Common myeloid progenitor, CD34-positive (primary cell): Measurements from ENCODE around the gene KIF7.
A peak's percentile ranks its signal among the peaks of the same experiment; 100 is the strongest.

Source experiments
- CTCF ChIA-PET: fragments of 350-600 bp; sonication (Branson Sonifier 250); formaldehyde crosslinking; loops from one replicate; lab custom pipeline; 2021; ENCODE audit warnings: antibody characterized with exemption; lab: Charles Lee
- POLR2A ChIA-PET: fragments of 350-600 bp; sonication (Branson Sonifier 250); formaldehyde crosslinking; loops from one replicate; lab custom pipeline; 2021; ENCODE audit warnings: antibody characterized with exemption; lab: Charles Lee
- DNase-seq, 3 donors: peaks; one replicate each; pipeline versions ENCODE4 v3.0.0 to v3.0.0-alpha.2; 2013
- H3K27ac ChIP-seq, 2 experiments: 1 replicate in 1 of 2; 2 replicates in 1 of 2; pipeline ENCODE4 v1.7.0; 2013; ENCODE audit warnings: inconsistent platforms in 2 of 2, low read length in 2 of 2, mild to moderate bottlenecking in 2 of 2, low read depth in 1 of 2, moderate library complexity in 1 of 2; ENCODE audit not compliant: severe bottlenecking in 2 of 2, insufficient read depth in 1 of 2, poor library complexity in 1 of 2
- H3K27me3 ChIP-seq, 5 experiments: replicated peaks in 2 of 5; 1 replicate in 3 of 5; 2 replicates in 2 of 5; pipeline versions ENCODE4 v1.6.1 to v1.7.0; 2013; ENCODE audit warnings: low read length in 4 of 5, mild to moderate bottlenecking in 2 of 5, moderate library complexity in 2 of 5, inconsistent platforms in 1 of 5; ENCODE audit not compliant: insufficient read depth in 5 of 5, control insufficient read depth in 4 of 5
- H3K36me3 ChIP-seq, 4 experiments: 1 replicate in 2 of 4; 2 replicates in 2 of 4; pipeline versions ENCODE4 v1.6.1 to v1.7.0; 2013; ENCODE audit warnings: low read length in 3 of 4, control low read depth in 1 of 4, mild to moderate bottlenecking in 1 of 4; ENCODE audit not compliant: control insufficient read depth in 4 of 4, insufficient read depth in 4 of 4
- H3K4me1 ChIP-seq, 4 experiments: 1 replicate in 3 of 4; 2 replicates in 1 of 4; pipeline versions ENCODE4 v1.6.1 to v1.7.1; 2013; ENCODE audit warnings: low read length in 3 of 4, mild to moderate bottlenecking in 3 of 4, control low read depth in 1 of 4, inconsistent platforms in 1 of 4, moderate library complexity in 1 of 4; ENCODE audit not compliant: control insufficient read depth in 4 of 4, insufficient read depth in 4 of 4; ENCODE audit errors: control extremely low read depth in 1 of 4
- H3K4me3 ChIP-seq, 7 experiments: 1 replicate in 4 of 7; 2 replicates in 3 of 7; pipeline versions ENCODE4 v1.5.1 to v1.7.0; 2013; ENCODE audit warnings: mild to moderate bottlenecking in 7 of 7, low read length in 6 of 7, moderate library complexity in 6 of 7, inconsistent platforms in 2 of 7, low read depth in 2 of 7, control low read depth in 1 of 7; ENCODE audit not compliant: insufficient read depth in 4 of 7, control insufficient read depth in 1 of 7; ENCODE audit errors: extremely low read depth in 1 of 7
- H3K9me3 ChIP-seq, 5 experiments: 1 replicate in 4 of 5; 2 replicates in 1 of 5; pipeline versions ENCODE4 v1.6.1 to v1.7.1; 2013; ENCODE audit warnings: low read length in 4 of 5, mild to moderate bottlenecking in 2 of 5, inconsistent platforms in 1 of 5, low read depth in 1 of 5, moderate library complexity in 1 of 5; ENCODE audit not compliant: control insufficient read depth in 4 of 5, insufficient read depth in 2 of 5; ENCODE audit errors: control extremely low read depth in 1 of 5
- WGBS: methylation state at CpG from one replicate; pipeline ENCODE4 v1.1.5; 2013; ENCODE audit not compliant: insufficient coverage; 5-methylcytosine and 5-hydroxymethylcytosine counted together

KIF7 gene

GRCh38 chr15:89669941-89670340 is 14.7 kb upstream of the KIF7 start:
- 99% methylated on average over 10 of the region's 15 CpGs for WGBS
- CTCF ChIA-PET: interaction anchor here (1.4 to 6.8 kb wide), 2 partner anchors 10 to 23 kb away, joined by 3 to 46 read pairs; no protein-coding TSS in a partner anchor

GRCh38 chr15:89669309-89669865 is 14.1 kb upstream of the KIF7 start:
- ChIA-PET POLR2A (no interaction called here), CTCF (no interaction called here)
- H3K4me1 ChIP-seq: peaks cover 0 to 13% (median 10%) of the 10 kb centered on the region in 4 experiments
- no peaks in the 10 kb centered on the region for H3K36me3 ChIP-seq
- no peak overlapping the region for H3K4me3 ChIP-seq
- H3K27ac ChIP-seq: no peak overlapping the region
- no peak for DNase-seq
- H3K27me3 ChIP-seq: peaks cover 0 to 6% (median 0%) of the 10 kb centered on the region in 5 experiments
- WGBS: 90% methylated on average over 4 of the region's 9 CpGs
- no peaks in the 10 kb centered on the region for H3K9me3 ChIP-seq

More at GRCh38 chr15:89669941-89670340, 14.7 kb upstream of the KIF7 start:
- Histone ChIP-seq H3K4me3 (no peak overlapping the region), H3K4me1 (peaks cover 0 to 12% (median 10%) of the 10 kb centered on the region in 4 experiments), H3K9me3 (no peaks in the 10 kb centered on the region), H3K27me3 (peaks cover 0 to 5% (median 0%) of the 10 kb centered on the region in 5 experiments), H3K36me3 (no peaks in the 10 kb centered on the region), H3K27ac (no peak overlapping the region)
- no peak for DNase-seq
- POLR2A ChIA-PET: no interaction called here

GRCh38 chr15:89668171-89668570 is 12.9 kb upstream of the KIF7 start:
- ChIA-PET POLR2A (no interaction called here), CTCF (interaction anchor here (1.1 to 1.6 kb wide), 2 partner anchors 21 to 22 kb away, joined by 3 read pairs; no protein-coding TSS in a partner anchor)
- Histone ChIP-seq H3K27ac (no peak overlapping the region), H3K4me1 (peaks cover 0 to 14% (median 12%) of the 10 kb centered on the region in 4 experiments), H3K9me3 (no peaks in the 10 kb centered on the region), H3K36me3 (no peaks in the 10 kb centered on the region), H3K27me3 (peaks cover 0 to 7% (median 0%) of the 10 kb centered on the region in 5 experiments), H3K4me3 (no peak overlapping the region)
- no peak for DNase-seq
- 100% methylated on average over 3 of the region's 3 CpGs for WGBS

GRCh38 chr15:89667706-89667960 is 12.4 kb upstream of the KIF7 start:
- POLR2A ChIA-PET: no interaction called here
- H3K9me3 ChIP-seq: no peaks in the 10 kb centered on the region
- no peak overlapping the region for H3K4me3 ChIP-seq
- H3K27ac ChIP-seq: no peak overlapping the region
- CTCF ChIA-PET: interaction anchor here (1.6 kb wide), 1 partner anchor 22 kb away, joined by 3 read pairs; no protein-coding TSS in a partner anchor
- peaks cover 0 to 7% (median 0%) of the 10 kb centered on the region in 5 experiments for H3K27me3 ChIP-seq
- no CpG with 5 or more reads among the region's 7 CpGs for WGBS
- H3K36me3 ChIP-seq: no peaks in the 10 kb centered on the region
- peaks cover 0 to 19% (median 17%) of the 10 kb centered on the region in 4 experiments for H3K4me1 ChIP-seq
- no peak for DNase-seq

GRCh38 chr15:89666858-89667705 is 11.8 kb upstream of the KIF7 start:
- Histone ChIP-seq H3K9me3 (no peaks in the 10 kb centered on the region), H3K36me3 (no peaks in the 10 kb centered on the region), H3K4me3 (no peak overlapping the region), H3K4me1 (peaks cover 0 to 23% (median 20%) of the 10 kb centered on the region in 4 experiments), H3K27ac (no peak overlapping the region), H3K27me3 (peaks cover 0 to 7% (median 0%) of the 10 kb centered on the region in 5 experiments)
- DNase-seq: no peak
- POLR2A ChIA-PET: no interaction called here
- 97% methylated on average over 10 of the region's 13 CpGs for WGBS
- CTCF ChIA-PET: interaction anchor here (1.6 kb wide), 1 partner anchor 21 kb away, joined by 3 read pairs; no protein-coding TSS in a partner anchor

- no peaks in the 10 kb centered on the region for H3K9me3 ChIP-seq
- H3K36me3 ChIP-seq: no peaks in the 10 kb centered on the region
- H3K4me3 ChIP-seq: peak overlapping the region in 5 of 7 experiments; percentile 42 to 74 (median 67)
- H3K27ac ChIP-seq: no peak overlapping the region
- CTCF ChIA-PET: interaction anchor here (0.6 to 1.5 kb wide), 2 partner anchors 20 to 521 kb away, joined by 3 read pairs; no protein-coding TSS in a partner anchor
- POLR2A ChIA-PET: interaction anchor here (1.2 kb wide), 1 partner anchor 12 kb away, joined by 3 read pairs; no protein-coding TSS in a partner anchor
- no peak for DNase-seq
- peaks cover 0 to 23% (median 20%) of the 10 kb centered on the region in 4 experiments for H3K4me1 ChIP-seq
- H3K27me3 ChIP-seq: peaks cover 0 to 7% (median 0%) of the 10 kb centered on the region in 5 experiments
- 90% methylated on average over 6 of the region's 8 CpGs for whole genome bisulfite sequencing
Measured at GRCh38 chr15:89666184-89666857, 11.1 kb upstream of the KIF7 start.
